ENCODE results near the gene CCDC141. TPM values are rescaled to one million over a fixed set of nuclear protein-coding genes. Genes with fewer than 3 reads are reported as not detected.

The CCDC141 gene
- total RNA-seq, 1 donor from 2014 or later: not detected

DNA sequence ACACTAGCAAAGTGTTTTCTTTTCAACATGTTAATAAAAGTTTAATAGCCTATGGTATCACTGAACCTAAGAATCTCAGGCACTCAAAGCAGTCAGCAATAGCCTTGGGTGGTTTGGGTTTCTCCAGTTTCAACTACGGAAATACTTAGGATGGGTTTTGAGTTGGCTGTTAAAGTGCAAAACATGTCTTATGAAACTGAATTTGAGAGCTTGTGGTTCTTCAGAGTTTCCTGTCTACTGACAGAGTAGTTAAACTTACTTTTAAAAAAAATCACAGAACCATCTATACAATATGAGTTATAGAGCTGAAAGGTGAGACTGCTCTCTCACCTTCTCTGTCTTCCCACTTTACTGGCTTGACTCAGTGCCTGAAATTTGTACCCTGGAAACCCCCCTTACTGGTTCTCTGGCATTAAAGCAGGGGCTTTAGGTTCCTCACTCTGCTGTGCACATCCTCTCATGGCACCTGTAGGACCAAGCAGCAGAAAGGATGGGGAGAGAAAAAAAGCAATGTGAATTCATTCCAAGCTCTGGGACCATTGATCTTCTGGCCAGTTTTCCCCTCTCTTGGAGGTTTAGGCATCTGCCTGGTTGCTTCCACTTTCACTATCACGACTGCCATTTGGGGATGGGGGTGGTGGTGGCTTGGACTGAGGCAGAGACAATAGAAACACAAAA, 18.1 kb downstream of the CCDC141 start:
- TF ChIP-seq, protein P1, sequence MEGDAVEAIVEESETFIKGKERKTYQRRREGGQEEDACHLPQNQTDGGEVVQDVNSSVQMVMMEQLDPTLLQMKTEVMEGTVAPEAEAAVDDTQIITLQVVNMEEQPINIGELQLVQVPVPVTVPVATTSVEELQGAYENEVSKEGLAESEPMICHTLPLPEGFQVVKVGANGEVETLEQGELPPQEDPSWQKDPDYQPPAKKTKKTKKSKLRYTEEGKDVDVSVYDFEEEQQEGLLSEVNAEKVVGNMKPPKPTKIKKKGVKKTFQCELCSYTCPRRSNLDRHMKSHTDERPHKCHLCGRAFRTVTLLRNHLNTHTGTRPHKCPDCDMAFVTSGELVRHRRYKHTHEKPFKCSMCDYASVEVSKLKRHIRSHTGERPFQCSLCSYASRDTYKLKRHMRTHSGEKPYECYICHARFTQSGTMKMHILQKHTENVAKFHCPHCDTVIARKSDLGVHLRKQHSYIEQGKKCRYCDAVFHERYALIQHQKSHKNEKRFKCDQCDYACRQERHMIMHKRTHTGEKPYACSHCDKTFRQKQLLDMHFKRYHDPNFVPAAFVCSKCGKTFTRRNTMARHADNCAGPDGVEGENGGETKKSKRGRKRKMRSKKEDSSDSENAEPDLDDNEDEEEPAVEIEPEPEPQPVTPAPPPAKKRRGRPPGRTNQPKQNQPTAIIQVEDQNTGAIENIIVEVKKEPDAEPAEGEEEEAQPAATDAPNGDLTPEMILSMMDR (IDR thresholded peaks at IDR 0.05; ENCODE audit: insufficient read depth, low read length, poor library complexity, severe bottlenecking): no peak
- H3K36me3 ChIP-seq (ENCODE audit: control insufficient read depth, insufficient read depth, low read length): no peaks in the 10 kb centered on the region
- no peak overlapping the region for H3K4me3 ChIP-seq (ENCODE audit: low read depth, low read length)
- no peaks in the 10 kb centered on the region for H3K27me3 ChIP-seq (ENCODE audit: control insufficient read depth, insufficient read depth, low read length)
- DNase-seq (ENCODE audit: low read depth): no peak

GRCh38 chr2:179024445-179024844, 25.5 kb downstream of the CCDC141 start:
- no peak overlapping the region for H3K4me3 ChIP-seq (ENCODE audit: low read depth, low read length)
- TF ChIP-seq, protein P1 (IDR thresholded peaks at IDR 0.05; ENCODE audit: insufficient read depth, low read length, poor library complexity, severe bottlenecking): no peak

DNA sequence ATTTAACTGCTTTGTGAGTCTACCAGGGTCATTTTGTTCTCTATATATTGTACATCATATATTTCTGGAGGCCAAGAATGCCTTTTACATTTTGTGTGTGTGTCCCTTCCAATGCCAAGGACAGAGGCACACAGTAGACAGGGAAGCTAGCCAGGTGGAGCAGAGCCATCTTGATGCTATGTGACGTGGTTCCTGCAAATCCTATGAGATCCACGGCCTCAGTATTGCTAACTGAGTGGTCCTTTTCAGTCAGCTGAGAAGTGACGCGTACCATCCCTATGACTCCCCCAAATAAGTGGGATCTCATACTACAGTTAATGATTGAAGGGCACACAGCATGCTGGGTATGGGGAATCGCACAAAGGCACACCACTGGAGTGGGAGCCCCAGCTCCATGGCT, 27.3 kb downstream of the CCDC141 start:
- no peaks in the 10 kb centered on the region for H3K36me3 ChIP-seq (ENCODE audit: control insufficient read depth, insufficient read depth, low read length)
- DNase-seq (ENCODE audit: low read depth): no peak
- H3K4me3 ChIP-seq (ENCODE audit: low read depth, low read length): no peak overlapping the region
- no peaks in the 10 kb centered on the region for H3K27me3 ChIP-seq (ENCODE audit: control insufficient read depth, insufficient read depth, low read length)
- TF ChIP-seq, protein P1 (IDR thresholded peaks at IDR 0.05; ENCODE audit: insufficient read depth, low read length, poor library complexity, severe bottlenecking): no peak

More at GRCh38 chr2:179024445-179024844, 25.5 kb downstream of the CCDC141 start:
- DNase-seq (ENCODE audit: low read depth): no peak
- Histone ChIP-seq H3K36me3 (ENCODE audit: control insufficient read depth, insufficient read depth, low read length) (no peaks in the 10 kb centered on the region), H3K27me3 (ENCODE audit: control insufficient read depth, insufficient read depth, low read length) (no peaks in the 10 kb centered on the region)

DNA sequence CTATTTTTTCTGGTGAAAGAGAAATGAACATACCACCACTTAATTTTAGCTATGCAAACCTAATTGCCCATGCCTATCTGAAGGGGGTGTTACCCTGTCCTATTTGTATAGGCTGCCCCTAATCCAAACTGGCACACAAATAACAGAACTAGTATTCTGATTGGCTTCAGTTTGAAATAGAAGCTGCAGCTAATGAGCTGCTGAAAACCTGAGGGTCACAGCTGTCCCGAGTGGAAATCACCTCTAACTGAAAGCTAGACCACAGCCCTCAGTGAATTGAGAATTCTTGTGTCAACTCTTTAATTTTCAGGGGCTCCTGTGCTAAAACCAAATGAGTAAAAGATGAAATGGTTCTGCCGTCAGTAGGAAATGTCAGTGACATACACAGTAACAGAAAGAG, 28.7 kb downstream of the CCDC141 start:
- TF ChIP-seq, protein P1 (IDR thresholded peaks at IDR 0.05; ENCODE audit: insufficient read depth, low read length, poor library complexity, severe bottlenecking): no peak

DNA sequence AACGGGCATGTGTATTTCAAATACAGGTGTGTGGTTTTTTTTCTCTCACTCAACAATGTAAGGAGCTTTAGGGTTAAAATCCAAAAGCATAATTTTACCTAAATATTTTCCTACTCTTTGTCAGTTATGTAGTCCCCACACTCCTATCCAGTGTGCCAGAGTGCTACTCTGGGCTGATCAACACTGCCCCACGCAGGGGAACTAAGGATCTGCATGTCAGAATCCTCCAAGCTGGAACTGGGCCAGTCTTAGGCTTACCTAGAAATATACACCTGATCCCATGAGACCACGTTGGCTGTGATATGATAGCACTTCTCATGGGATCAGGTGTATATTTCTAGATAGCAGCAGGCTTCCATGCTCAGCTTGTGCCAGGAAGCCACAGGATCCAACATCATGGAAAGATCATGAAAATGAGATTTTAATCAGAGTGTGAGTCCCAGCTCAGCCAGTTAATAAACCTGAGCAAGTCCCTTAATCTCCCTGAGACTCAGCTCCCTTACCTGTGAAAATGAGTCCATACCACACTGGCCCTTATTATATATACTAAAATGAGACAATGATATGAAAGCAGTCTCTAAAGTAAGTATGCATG, 29.7 kb downstream of the CCDC141 start:
- TF ChIP-seq, protein P1 (IDR thresholded peaks at IDR 0.05; ENCODE audit: insufficient read depth, low read length, poor library complexity, severe bottlenecking): peak; percentile 59
- no peak for DNase-seq (ENCODE audit: low read depth)
- Histone ChIP-seq H3K27me3 (ENCODE audit: control insufficient read depth, insufficient read depth, low read length) (no peaks in the 10 kb centered on the region), H3K36me3 (ENCODE audit: control insufficient read depth, insufficient read depth, low read length) (no peaks in the 10 kb centered on the region), H3K4me3 (ENCODE audit: low read depth, low read length) (no peak overlapping the region)

More for the DNA sequence above, 28.7 kb downstream of the CCDC141 start:
- no peak for DNase-seq (ENCODE audit: low read depth)
- Histone ChIP-seq H3K27me3 (ENCODE audit: control insufficient read depth, insufficient read depth, low read length) (no peaks in the 10 kb centered on the region), H3K4me3 (ENCODE audit: low read depth, low read length) (no peak overlapping the region), H3K36me3 (ENCODE audit: control insufficient read depth, insufficient read depth, low read length) (no peaks in the 10 kb centered on the region)

Data from kidney epithelial cell (primary cell).